ENCODE results near the gene PACSIN2.

Gene PACSIN2

GRCh38 chr22:42931421-42932196, 83.3 kb downstream of the PACSIN2 start:
- Histone ChIP-seq H3K4me3 (ENCODE audit: insufficient read depth, low read length, poor library complexity, severe bottlenecking) (no peak overlapping the region), H3K27ac (ENCODE audit: low read depth, low read length) (no peak overlapping the region), H4K20me1 (ENCODE audit: low read depth, low read length) (peaks cover 23% of the 10 kb centered on the region), H3F3A (ENCODE audit: insufficient read depth) (no peaks in the 10 kb centered on the region), H3K79me2 (ENCODE audit: insufficient read depth, low read length) (peaks cover 18% of the 10 kb centered on the region), H2AFZ (ENCODE audit: low read depth, low read length, severe bottlenecking) (no peak overlapping the region), H3K4me2 (ENCODE audit: low read depth, low read length, poor library complexity, severe bottlenecking) (no peak overlapping the region), H3K9me3 (ENCODE audit: insufficient read depth, low read length) (no peaks in the 10 kb centered on the region), H3K36me3 (ENCODE audit: low read length) (no peaks in the 10 kb centered on the region), H3K9ac (ENCODE audit: low read length) (no peak overlapping the region), H3K9me2 (replicated peaks; ENCODE audit: insufficient read depth, low read length) (no peaks in the 10 kb centered on the region), H3K27me3 (ENCODE audit: low read length) (no peaks in the 10 kb centered on the region)
- TF ChIP-seq EZH2phosphoT487 (conservative IDR thresholded peaks at IDR 0.05; ENCODE audit: low read length) (no peak), CTCF (IDR thresholded peaks at IDR 0.05; ENCODE audit: insufficient read depth, low read length, poor library complexity, severe bottlenecking) (no peak)

- Histone ChIP-seq H3K79me2 (ENCODE audit: insufficient read depth, low read length) (peaks cover 18% of the 10 kb centered on the region), H3F3A (ENCODE audit: insufficient read depth) (no peaks in the 10 kb centered on the region), H3K4me3 (ENCODE audit: insufficient read depth, low read length, poor library complexity, severe bottlenecking) (no peak overlapping the region), H3K27me3 (ENCODE audit: low read length) (no peaks in the 10 kb centered on the region), H3K27ac (ENCODE audit: low read depth, low read length) (no peak overlapping the region), H4K20me1 (ENCODE audit: low read depth, low read length) (peaks cover 23% of the 10 kb centered on the region), H3K9me3 (ENCODE audit: insufficient read depth, low read length) (no peaks in the 10 kb centered on the region), H3K4me2 (ENCODE audit: low read depth, low read length, poor library complexity, severe bottlenecking) (no peak overlapping the region), H3K9ac (ENCODE audit: low read length) (no peak overlapping the region), H3K36me3 (ENCODE audit: low read length) (no peaks in the 10 kb centered on the region), H3K9me2 (replicated peaks; ENCODE audit: insufficient read depth, low read length) (no peaks in the 10 kb centered on the region), H2AFZ (ENCODE audit: low read depth, low read length, severe bottlenecking) (no peak overlapping the region)
- no peak for TF ChIP-seq CTCF (IDR thresholded peaks at IDR 0.05; ENCODE audit: insufficient read depth, low read length, poor library complexity, severe bottlenecking)
- no peak for TF ChIP-seq EZH2phosphoT487 (conservative IDR thresholded peaks at IDR 0.05; ENCODE audit: low read length)
These were observed 84.0 kb downstream of the PACSIN2 start for GRCh38 chr22:42930810-42931420.

GRCh38 chr22:42929838-42930155, 85.2 kb downstream of the PACSIN2 start:
- peaks cover 18% of the 10 kb centered on the region for H3K79me2 ChIP-seq (ENCODE audit: insufficient read depth, low read length)
- no peak overlapping the region for H2AFZ ChIP-seq (ENCODE audit: low read depth, low read length, severe bottlenecking)
- no peak overlapping the region for H3K4me2 ChIP-seq (ENCODE audit: low read depth, low read length, poor library complexity, severe bottlenecking)
- H3K9me2 ChIP-seq (replicated peaks; ENCODE audit: insufficient read depth, low read length): no peaks in the 10 kb centered on the region
- no peak overlapping the region for H3K4me3 ChIP-seq (ENCODE audit: insufficient read depth, low read length, poor library complexity, severe bottlenecking)
- no peaks in the 10 kb centered on the region for H3K27me3 ChIP-seq (ENCODE audit: low read length)
- no peak overlapping the region for H3K27ac ChIP-seq (ENCODE audit: low read depth, low read length)
- TF ChIP-seq CTCF (IDR thresholded peaks at IDR 0.05; ENCODE audit: insufficient read depth, low read length, poor library complexity, severe bottlenecking) (no peak), EZH2phosphoT487 (conservative IDR thresholded peaks at IDR 0.05; ENCODE audit: low read length) (no peak)
- H3F3A ChIP-seq (ENCODE audit: insufficient read depth): no peaks in the 10 kb centered on the region
- no peaks in the 10 kb centered on the region for H3K36me3 ChIP-seq (ENCODE audit: low read length)
- no peak overlapping the region for H3K9ac ChIP-seq (ENCODE audit: low read length)
- H4K20me1 ChIP-seq (ENCODE audit: low read depth, low read length): peaks cover 23% of the 10 kb centered on the region
- H3K9me3 ChIP-seq (ENCODE audit: insufficient read depth, low read length): no peaks in the 10 kb centered on the region
